ENCODE measurements around the gene GATC.

- no peak for TF ChIP-seq CTCF (conservative IDR thresholded peaks at IDR 0.05; ENCODE audit: low read length)
- TF ChIP-seq EZH2phosphoT487 (IDR thresholded peaks at IDR 0.05; ENCODE audit: borderline replicate concordance, low read depth, low read length), result no peak
Observed at GRCh38 chr12:120498870-120499515, 52.7 kb downstream of the GATC start.

All from OCI-LY7 (cell line).